GM19328 (cell line): ENCODE results near the gene DGKI.

Experiments used
- ATAC-seq: cut with Tn5 transposase; IDR thresholded peaks from one replicate; pipeline ENCODE4 v1.9.1; 2021; ENCODE audit warnings: mild to moderate bottlenecking, moderate library complexity; ENCODE audit not compliant: unreplicated experiment

Gene DGKI

DNA sequence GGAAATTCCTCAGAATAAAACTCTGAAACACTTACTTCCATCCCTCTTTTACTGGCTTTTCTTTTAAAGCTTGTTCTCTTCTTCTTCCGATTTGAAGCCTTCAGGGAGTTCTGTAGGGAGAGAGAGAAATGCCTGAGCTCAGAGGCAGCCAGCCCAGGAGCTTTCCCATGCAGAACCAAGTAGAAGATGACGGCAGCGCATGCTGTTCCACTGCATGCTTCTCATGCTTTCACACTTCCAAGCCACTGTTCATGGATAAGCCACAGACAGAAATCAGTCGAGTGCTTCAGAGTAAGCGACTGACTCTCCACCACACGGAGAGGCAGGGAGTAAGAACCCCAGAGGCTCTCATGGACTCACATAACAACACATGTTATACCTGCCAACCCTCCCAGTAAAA is 237.3 kb downstream of the DGKI start:
- ATAC-seq: no peak

DNA sequence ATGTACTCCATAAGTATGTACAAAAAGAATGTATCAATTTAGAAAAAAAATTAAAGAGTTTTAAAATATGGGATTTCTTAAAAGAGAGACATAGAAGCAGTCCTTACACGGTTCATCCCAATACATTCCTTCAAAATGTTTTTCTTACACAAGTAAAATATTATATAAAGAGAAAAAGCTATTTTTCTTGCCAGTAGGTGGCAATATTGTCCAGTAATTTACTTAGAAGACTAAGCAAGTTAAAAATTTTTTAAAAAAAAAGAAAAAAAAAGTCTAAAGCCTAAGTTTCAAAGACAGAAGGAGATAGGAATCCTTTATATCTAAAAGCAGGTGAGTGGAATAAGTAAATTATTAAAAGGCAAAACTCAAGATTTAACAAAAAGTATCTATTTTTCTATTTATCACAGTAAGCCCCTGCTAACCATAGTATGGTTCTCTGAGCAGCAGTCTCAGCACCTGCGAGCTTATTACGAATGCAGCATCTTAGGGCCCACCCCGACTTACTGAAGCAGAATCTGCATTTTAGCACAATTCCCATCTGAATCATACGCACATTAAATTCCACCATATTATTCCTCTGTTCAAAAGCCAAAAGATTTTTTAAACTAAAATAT is 240.6 kb downstream of the DGKI start:
- ATAC-seq: no peak

DNA sequence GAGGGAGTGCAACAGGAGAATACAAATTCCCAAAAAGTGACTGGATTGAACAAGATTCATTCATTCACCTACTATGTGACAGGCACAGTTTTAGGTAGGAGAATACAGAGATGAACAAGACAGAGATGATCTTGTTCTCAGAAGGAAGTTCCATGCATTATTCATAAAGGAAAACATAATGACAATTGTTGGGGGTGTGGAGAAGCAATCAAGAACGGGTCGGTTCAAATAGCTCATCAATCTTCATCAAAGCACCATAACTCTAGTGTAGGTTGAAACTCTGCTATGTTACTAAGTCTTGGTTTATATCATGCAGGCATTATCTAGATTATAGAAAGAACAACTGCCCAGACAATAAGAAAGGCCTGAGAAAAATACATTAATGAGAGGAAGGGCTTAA is 243.7 kb downstream of the DGKI start:
- ATAC-seq: no peak

DNA sequence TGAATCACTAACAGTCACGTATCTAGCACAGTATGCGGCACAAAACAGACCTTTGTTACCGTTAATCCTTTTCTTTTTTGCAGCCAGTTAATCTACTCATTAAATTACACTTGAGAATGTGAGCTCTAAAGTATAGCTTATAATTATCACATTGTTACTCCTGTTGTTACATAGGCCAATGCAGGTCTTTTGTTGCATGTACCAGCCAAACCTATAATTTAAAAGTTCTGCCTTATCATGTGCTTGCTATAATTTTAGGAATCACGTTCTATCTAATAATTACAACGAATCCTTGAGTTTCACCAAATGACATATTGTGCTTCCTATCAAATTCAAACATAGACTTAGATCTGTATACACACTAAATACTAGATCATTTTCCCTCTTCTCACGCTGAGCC is 245.1 kb downstream of the DGKI start:
- ATAC-seq: no peak

DNA sequence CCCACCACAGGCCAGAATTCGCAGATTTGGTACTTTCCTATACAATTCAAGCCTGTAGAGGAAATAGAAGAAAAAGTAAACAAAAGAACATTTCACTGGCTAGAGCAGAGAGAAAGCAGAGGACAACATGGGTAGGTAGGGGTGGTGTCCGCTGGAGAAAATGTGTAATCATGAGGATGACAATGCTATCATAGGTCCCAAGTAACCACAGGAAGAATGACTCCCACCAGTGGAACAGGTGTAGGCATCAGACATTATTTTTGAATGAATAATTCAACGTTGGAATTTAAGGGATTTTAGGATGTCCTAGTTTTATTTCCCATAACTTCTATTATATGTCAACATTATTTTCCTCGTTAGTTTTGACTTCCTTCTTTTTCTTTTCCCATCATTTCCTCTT is 248.9 kb downstream of the DGKI start:
- no peak for ATAC-seq

DNA sequence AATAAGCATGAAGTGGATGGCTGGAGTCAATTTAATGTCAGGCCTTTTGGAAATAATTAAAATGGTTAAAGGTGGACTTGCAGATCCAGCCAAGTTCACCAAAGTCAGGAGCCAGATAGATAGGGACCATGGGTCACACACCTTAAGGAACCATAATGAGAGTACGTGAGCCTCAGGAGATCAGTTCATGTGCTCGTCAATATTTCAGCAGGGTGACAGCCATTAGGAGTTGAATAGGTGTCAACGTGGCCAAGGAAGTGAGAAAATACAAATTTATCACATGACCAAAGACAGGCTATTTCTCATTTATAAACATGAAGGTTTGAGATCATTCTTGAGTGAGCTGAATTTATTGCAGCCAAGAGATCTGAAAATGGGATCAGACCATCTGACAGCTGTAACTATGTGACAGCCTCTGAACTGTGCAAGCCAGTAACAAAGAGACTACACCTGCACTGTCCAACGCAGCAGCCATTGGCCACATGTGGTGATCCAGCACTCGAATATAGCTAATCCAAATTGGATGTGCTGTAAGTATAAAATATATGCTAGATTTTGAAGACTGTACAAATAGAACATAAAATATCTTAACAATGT is 253.6 kb downstream of the DGKI start:
- no peak for ATAC-seq

DNA sequence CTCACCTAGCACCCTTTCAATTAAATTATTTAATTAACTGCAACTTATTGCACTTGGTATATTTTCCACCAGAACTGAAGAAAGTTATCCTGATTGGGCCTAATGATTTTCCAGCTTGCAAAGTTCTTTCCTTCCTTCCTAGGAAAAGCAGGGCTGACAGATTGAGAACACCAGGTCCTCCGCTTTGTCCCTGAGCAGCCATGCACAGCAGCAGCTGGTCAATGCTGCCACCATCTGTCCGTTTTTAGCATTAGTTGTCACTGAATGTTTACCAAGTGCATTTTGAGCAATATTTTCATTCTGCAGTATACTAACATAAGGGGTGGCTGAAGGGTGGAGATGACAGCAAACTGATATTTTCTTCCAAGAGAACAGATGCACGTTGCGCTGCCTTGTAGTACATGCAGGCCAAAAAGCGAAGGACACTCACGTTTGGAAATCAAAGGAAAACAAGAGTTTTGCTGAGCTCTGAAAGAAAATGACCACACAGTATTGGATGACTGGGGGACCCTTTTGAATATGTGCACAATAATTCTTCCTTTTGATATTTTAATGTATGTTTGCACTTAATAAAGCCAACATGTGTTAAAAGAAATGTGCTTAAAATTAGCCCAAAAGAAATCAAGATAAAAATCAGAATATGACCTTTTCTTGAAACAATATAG is 254.4 kb downstream of the DGKI start:
- ATAC-seq: peak; percentile 67

DNA sequence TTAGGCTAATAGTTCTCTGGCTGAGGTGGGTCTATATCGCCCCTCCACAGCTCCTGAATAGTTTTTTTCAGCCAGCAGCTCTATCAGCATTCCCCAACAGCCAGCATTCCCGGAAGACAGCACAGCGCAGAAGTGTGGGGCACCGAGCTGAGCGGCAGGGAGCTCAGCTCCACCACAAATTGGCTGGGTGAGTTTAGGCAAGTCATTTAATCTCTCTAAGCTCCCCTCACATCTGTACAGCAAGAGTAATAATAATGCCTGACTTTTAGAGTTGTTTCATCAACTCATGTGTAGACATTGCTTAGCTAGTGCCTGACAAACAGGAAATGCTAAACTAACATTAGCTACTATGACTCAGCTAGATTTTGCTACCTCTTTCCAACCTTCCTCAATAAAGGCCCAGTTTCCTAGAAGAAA is 255.3 kb downstream of the DGKI start:
- no peak for ATAC-seq

DNA sequence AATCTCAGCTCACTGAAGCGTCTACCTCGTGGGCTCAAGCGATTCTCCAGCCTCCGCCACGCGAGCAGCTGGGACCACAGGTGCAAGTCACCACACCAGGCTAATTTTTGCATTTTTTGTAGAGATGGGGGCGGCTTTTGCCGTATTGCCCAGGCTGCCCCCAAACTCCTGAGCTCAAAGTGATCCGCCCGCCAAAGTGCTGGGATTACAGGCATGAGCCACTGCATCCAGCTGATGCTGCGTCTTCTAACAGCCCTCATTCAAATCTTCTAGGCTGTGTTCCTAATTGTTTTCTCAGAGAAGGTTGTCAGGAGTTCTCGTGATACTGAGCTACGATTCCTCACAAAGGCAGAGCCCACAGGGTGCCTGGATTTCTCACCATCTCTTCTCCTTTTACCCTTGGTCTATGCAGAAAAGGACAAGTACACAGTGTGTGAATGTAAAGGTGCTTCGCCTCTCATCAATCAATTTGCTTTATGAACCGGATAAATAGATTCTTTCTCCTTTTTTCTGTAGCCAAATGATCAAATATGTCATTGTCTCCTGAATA is 255.9 kb downstream of the DGKI start:
- ATAC-seq: no peak

DNA sequence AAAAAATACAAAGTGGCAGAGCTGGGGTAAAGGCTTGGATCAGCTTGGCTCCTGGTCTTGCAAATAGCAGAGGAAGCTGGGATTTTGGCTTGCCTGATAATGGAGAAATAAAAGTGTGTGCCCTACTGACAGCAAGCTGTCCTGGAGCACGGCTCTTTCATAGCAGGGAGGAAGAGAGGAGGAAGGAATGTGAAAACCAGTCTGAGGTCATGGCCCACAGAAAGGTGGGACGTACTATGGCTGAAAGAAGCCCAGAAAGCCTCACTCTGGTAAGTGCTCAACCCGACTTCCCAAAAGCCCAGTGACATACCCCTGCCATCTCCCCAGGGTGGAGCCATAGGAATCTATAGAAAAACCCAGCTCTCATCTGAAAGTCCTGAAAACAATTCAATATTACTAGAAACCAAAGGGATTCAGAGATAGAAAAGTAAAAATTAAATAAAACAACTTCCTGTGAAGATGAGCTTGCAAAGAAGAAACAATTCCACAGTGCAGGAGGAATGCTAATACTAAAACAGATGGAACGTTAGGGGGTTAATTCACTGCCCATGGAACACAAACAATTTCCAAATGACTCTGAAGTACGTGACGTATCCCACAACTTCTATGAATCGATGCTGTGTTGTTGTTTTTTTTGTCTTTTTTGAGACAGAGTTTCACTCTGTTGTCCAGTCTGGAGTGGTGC is 256.6 kb downstream of the DGKI start:
- no peak for ATAC-seq

DNA sequence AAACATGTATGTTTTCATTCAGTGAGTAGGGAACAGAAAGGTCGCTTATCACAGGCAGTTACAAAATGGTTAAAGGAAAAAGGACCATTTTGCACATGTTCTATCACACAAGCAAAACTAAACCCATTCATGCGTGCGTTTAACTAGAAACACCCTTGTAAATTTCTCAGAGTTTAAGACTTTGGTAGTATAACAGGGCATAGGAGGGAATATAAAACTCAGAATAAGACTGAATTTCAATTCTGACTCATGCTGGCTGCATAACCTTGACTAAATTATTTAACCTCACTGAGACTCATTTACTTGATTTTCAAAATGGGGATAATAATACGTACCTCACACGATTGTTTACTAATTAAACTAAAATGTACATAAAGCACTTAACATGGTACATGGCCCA is 259.4 kb downstream of the DGKI start:
- no peak for ATAC-seq

DNA sequence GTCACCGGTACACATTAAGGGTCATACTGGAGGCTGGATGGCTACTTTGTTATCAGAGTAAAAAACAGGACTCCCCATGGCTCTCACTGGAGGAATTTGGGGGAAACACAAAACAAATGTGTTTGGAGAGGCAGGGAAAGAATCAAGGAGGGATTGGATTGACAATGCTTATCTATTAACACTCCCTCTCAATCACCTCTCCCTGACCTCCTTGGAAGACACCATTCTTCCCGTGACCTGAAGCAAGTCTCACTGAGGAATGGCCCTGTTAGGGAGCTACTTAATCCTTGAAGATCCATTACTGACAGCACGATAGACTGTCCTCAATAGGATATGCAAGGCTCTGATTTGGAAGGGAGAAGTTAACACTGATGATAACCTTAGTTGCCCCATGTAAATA is 261.2 kb downstream of the DGKI start:
- ATAC-seq: no peak

DNA sequence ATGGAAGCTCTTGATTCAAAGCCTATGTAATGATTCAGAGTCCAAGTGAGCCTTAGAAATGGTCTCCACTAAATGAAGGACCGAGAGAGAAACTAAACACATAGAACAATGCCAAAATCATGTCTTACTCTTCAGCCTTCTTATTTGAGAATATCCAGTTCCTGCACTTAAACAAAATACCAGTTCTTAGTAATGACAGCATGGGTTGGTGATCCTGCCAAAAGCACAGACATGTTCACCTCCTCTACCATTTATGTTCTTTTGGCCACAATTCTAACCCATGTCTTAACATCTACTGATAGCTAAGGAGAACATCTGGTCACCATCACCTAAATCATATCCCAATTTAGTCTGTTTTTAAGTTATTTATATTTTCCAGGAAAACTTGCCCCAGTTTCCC is 263.6 kb downstream of the DGKI start:
- ATAC-seq: no peak

DNA sequence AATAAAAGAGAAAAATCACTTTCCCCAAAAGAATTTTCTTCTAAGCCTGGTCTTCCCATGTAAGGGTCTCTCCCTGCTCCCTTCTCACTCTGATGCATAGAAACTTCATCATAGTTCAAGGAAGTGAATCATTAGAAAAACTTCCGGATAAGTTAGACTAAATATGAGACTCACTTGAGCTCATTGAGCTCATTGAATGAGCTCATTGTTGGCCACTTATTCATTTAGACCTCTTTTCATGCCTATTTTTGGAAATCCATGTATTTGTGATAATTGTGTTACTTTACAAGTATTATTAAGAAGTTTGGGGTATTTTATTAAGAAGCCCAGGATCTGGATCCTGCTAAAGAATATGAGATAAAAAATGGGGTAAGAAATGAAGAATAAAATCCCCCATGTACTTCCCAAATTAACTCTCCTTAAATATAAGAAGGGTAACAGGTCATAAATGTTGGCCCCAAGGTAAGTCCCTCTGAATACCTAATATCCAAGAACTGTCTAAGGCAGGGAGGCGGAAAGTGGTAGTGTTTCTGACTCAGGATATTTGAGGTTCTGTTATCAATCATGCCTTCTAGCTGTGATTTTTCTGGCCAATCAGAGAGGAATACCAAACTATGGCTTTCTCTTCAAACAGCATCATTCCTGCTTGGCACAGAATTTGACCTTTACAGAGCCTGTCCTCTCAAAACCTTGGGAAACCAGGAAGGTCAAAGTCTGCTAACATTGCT is 266.7 kb downstream of the DGKI start:
- no peak for ATAC-seq

DNA sequence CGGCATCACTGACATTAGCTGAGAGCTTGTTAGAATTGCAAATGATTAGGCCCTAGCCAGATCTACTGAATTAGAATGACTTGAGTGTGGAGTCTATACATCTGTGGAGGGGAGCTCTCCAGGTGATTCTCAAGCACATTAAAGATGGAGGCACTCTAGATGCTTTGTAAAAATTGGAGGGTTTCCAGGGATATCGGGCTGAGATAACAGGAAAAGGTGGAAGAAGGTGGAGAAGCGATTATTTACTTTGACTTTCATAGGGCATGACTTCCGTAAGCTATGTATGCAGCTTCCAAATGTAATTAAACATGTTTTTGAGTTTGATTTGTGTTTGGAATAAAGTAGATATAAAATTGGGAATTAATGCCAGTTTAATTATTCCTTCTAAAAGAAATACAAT is 268.2 kb downstream of the DGKI start:
- ATAC-seq: no peak

DNA sequence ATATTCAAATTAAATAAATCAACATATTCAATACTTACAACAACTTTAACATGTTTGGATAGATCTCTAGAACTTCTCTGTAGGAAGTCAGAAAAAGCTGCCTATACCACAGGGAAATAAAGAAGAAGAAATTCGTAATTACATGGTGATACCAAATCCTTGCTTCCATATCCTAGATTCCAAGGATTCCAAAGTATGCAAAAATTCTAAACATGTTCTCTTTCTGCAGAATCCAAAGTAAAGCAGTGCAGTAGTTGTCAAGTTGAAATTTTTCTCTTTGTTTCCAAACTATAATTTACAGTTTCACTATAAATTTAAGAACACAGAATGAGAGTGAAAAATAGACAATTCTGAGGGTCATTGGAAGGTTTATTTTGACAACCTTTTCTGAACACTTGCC is 269.6 kb downstream of the DGKI start:
- no peak for ATAC-seq

DNA sequence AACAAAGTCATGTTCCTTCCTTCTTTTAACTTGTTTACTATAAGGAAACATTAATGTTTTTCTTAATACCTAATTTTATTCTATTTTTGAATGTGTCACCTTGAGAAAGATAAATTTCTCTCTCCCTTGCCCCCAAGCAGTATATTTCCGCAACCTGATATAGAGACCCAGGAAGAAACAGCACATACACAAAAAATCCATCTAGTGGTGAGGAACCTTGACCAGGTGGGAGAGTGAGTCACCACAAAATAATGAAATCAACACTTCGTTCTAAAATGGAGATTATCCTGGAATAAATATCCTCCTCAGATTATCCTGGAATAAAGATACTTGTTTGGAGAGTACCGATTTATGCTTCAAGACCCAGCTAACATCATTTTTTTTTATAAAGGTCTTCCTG is 270.3 kb downstream of the DGKI start:
- no peak for ATAC-seq

DNA sequence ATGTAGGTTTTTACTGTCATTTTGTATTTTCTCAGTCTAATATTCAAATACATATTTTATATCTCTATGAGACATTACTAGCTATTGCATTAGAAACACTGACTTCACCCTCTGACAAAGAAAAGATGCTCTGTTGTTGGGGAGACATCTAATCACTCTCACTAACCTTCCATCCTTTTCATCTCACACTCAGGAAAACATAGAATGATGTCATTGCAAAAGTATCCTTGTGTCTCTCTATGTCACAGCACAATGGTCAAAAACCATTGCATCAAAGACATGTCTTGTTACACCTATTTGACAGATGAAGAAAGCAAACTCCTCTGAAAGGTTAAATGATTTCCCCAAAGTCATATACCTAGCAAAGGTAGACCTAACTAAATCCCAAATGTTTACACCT is 272.0 kb downstream of the DGKI start:
- no peak for ATAC-seq

DNA sequence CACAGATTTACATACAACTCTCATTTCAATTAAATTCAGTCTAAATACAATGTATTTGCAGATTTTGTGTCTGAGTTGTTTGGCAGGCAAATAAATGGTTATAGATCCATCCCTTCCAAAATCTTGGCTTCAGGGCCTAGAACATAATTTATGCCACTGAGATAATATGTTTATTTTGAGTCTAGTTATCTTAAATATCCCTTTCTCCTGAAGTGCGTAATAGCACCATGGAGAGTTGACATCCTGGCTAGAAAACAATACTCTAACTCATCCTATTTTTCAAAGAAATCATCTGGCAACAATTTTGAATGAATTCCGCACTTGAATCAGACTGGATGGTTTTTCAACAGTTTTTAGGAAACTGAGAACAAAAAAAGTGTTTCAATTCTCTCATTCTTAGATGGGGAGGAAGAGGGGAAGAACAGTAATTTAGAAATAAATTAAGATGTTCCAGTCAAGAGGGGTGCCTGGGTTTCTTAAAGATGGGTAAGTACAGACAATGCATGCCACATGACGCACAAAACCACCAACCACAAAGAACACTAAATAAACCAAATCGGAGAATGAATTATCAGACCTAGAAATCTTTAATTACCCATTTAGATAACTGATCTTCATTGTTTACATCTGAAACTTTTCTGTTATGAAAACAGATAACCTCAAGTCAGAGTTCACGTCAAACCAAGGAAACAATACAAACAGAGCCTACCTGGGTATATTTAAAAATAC is 274.6 kb downstream of the DGKI start:
- ATAC-seq: no peak

DNA sequence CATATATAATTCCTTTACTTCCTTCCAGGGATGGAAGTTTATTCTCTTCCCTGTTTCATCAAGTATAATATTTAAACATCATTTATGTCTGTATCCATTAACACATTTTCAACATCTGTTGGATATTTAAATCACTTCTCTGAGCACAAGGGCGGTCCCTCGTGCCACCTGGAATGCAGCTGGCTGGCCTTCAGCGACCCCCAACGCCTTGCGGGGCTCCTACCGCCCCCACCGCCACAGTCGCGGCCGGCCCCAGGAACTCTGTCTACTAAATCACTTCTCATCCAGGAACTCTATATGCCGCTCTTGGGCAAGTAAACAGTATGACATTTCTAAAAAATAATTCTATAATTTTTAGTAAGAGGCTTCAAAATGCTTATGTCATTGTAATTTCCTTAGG is 282.1 kb downstream of the DGKI start:
- no peak for ATAC-seq
